ENCODE results near the gene DNAI1. TPM values are rescaled to one million over a fixed set of nuclear protein-coding genes. Genes with fewer than 3 reads are reported as not detected.

DNAI1 gene
- total RNA-seq, 1 donor from 2014 or later = 0.52 TPM

DNA sequence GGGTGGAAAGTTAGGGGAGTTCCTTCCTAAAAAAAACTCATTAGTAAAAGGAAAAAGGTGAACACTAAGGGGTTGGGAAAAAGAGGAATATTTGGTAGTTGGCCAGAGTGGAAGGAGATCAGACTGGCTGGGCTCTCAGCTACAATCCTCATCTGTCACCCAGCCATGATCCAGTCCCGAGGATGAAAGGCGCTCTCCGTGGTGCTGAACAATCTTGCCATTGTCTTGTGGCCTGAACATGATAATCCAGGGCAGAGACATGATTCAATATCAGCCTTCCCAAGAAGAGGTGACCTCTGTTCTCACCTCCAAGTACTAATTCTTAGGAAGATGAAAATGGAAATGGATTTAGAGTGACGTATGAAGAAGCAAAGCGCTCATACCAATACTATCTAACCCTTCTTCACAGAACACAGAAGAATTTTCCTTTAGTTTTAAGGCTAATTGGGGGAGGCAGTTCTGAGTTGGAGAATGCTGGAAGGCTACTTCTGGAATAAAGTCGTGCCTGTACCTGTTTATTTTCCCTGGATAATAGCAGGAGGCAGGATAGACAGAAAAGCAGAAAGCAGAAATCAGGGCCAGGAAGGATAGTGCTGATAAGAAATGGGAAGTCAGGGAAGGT, 45.3 kb upstream of the DNAI1 start:
- peak; percentile 87 for DNase-seq (ENCODE audit: low spot score)
- H3K9me3 ChIP-seq (ENCODE audit: low read depth) = no peaks in the 10 kb centered on the region
- H3K79me2 ChIP-seq (ENCODE audit: low read depth) = no peaks in the 10 kb centered on the region
- H3K27me3 Mint-ChIP-seq (ENCODE audit: insufficient read depth, low read depth) = peaks cover 2% of the 10 kb centered on the region
- no peaks in the 10 kb centered on the region for H3K27me3 ChIP-seq
- no peak overlapping the region for H3K4me3 Mint-ChIP-seq
- H3K4me3 ChIP-seq = no peak overlapping the region
- H3K4me1 Mint-ChIP-seq = no peaks in the 10 kb centered on the region
- H3K9me3 Mint-ChIP-seq = no peaks in the 10 kb centered on the region
- no peaks in the 10 kb centered on the region for H3K36me3 Mint-ChIP-seq
- no peaks in the 10 kb centered on the region for H3F3A ChIP-seq (ENCODE audit: low read depth)
- H3K4me1 ChIP-seq = no peaks in the 10 kb centered on the region
- H3K36me3 ChIP-seq = no peaks in the 10 kb centered on the region
- H3K27ac Mint-ChIP-seq = no peak overlapping the region
- no peak overlapping the region for H3K27ac ChIP-seq
- no peak overlapping the region for H3K4me2 ChIP-seq
- no peak overlapping the region for H3K9ac ChIP-seq
- no peak overlapping the region for H2AFZ ChIP-seq (replicated peaks)
- peaks cover 17% of the 10 kb centered on the region for H4K20me1 ChIP-seq (ENCODE audit: low read depth)
- TF ChIP-seq, protein P1, sequence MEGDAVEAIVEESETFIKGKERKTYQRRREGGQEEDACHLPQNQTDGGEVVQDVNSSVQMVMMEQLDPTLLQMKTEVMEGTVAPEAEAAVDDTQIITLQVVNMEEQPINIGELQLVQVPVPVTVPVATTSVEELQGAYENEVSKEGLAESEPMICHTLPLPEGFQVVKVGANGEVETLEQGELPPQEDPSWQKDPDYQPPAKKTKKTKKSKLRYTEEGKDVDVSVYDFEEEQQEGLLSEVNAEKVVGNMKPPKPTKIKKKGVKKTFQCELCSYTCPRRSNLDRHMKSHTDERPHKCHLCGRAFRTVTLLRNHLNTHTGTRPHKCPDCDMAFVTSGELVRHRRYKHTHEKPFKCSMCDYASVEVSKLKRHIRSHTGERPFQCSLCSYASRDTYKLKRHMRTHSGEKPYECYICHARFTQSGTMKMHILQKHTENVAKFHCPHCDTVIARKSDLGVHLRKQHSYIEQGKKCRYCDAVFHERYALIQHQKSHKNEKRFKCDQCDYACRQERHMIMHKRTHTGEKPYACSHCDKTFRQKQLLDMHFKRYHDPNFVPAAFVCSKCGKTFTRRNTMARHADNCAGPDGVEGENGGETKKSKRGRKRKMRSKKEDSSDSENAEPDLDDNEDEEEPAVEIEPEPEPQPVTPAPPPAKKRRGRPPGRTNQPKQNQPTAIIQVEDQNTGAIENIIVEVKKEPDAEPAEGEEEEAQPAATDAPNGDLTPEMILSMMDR (IDR thresholded peaks at IDR 0.05) = no peak
- no peak for TF ChIP-seq EZH2phosphoT487 (IDR thresholded peaks at IDR 0.05)
- TF ChIP-seq EZH2 (IDR thresholded peaks at IDR 0.05) = no peak

DNA sequence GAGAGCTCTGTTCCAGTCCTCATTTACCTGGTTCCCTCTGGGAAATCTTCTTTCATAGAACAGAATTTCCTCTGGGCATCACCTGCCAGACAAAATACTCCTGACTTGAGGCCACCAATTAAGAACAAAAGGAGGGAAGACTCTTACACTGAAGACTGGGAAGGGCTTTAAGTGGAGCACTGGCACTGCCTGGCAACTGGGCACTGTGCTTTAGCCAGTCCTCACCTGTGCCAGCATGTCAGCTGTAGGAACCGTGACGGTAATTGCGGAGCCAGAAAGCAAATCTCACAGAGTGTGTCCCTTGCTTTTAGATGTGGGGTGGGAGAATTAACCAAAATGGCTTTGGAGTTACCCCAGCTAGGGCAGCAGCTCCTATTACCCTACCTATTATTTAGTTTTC, 40.9 kb upstream of the DNAI1 start:
- H3K27me3 ChIP-seq = no peaks in the 10 kb centered on the region
- H3K27me3 Mint-ChIP-seq (ENCODE audit: insufficient read depth, low read depth) = peaks cover 2% of the 10 kb centered on the region
- no peak overlapping the region for H3K9ac ChIP-seq
- no peaks in the 10 kb centered on the region for H3K9me3 ChIP-seq (ENCODE audit: low read depth)
- H3K27ac Mint-ChIP-seq = no peak overlapping the region
- H3K4me3 Mint-ChIP-seq = no peak overlapping the region
- H3K36me3 ChIP-seq = no peaks in the 10 kb centered on the region
- H3K27ac ChIP-seq = no peak overlapping the region
- no peaks in the 10 kb centered on the region for H3K79me2 ChIP-seq (ENCODE audit: low read depth)
- H3F3A ChIP-seq (ENCODE audit: low read depth) = no peaks in the 10 kb centered on the region
- H3K4me3 ChIP-seq = no peak overlapping the region
- H3K9me3 Mint-ChIP-seq = no peaks in the 10 kb centered on the region
- TF ChIP-seq EZH2 (IDR thresholded peaks at IDR 0.05) (no peak), EZH2phosphoT487 (IDR thresholded peaks at IDR 0.05) (no peak)
- TF ChIP-seq, protein P1 (IDR thresholded peaks at IDR 0.05) = no peak
- H3K36me3 Mint-ChIP-seq = no peaks in the 10 kb centered on the region
- H3K4me1 Mint-ChIP-seq = no peaks in the 10 kb centered on the region
- no peak for DNase-seq (ENCODE audit: low spot score)
- no peaks in the 10 kb centered on the region for H3K4me1 ChIP-seq
- H4K20me1 ChIP-seq (ENCODE audit: low read depth) = peaks cover 16% of the 10 kb centered on the region
- H3K4me2 ChIP-seq = no peak overlapping the region
- H2AFZ ChIP-seq (replicated peaks) = no peak overlapping the region

DNA sequence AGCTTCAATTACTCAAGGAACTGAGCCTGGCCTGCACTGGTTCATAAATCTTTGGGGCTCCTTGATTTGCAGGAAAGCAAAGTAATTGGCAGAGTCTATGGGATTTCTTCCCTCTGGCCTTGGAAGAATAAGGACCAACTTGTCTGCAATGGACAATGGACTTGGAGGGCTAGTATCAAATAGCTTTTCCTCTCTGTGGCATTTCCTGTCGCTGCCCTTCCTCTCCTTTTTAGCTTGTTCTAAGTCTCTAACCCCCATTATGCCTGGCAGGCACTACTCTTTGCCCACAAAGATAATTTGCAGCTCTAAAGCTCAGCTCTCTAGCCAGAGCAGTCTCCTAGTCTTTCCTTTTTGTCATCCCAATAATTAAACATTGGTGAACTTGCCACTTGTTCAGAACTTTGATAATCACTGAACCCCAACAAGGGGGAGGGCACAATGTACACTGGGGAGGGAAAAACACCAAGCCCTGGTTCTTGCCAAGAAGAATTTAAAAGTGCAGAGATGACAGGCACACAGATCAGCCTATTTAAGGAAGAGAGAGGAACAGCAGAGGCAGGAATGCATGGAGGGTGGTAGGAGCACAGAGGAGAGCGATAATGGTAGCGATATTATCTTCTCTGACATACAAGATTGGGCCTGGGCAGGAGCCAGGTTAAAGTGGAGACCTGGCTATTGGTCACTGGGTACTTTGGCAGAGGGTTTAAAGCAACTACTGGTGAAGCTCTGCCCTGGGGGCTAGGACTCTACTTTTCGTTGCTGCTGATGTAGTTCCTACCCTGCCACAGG, 38.7 kb upstream of the DNAI1 start:
- no peak overlapping the region for H3K27ac ChIP-seq
- Mint-ChIP-seq H3K4me1 (no peaks in the 10 kb centered on the region), H3K4me3 (no peak overlapping the region), H3K27ac (no peak overlapping the region), H3K36me3 (no peaks in the 10 kb centered on the region), H3K9me3 (no peaks in the 10 kb centered on the region), H3K27me3 (ENCODE audit: insufficient read depth, low read depth) (no peaks in the 10 kb centered on the region)
- no peaks in the 10 kb centered on the region for H3F3A ChIP-seq (ENCODE audit: low read depth)
- H4K20me1 ChIP-seq (ENCODE audit: low read depth) = peaks cover 3% of the 10 kb centered on the region
- H3K9ac ChIP-seq = no peak overlapping the region
- no peaks in the 10 kb centered on the region for H3K27me3 ChIP-seq
- H2AFZ ChIP-seq (replicated peaks) = no peak overlapping the region
- no peak overlapping the region for H3K4me3 ChIP-seq
- H3K9me3 ChIP-seq (ENCODE audit: low read depth) = no peaks in the 10 kb centered on the region
- no peaks in the 10 kb centered on the region for H3K36me3 ChIP-seq
- H3K79me2 ChIP-seq (ENCODE audit: low read depth) = no peaks in the 10 kb centered on the region
- H3K4me1 ChIP-seq = no peaks in the 10 kb centered on the region
- no peak for DNase-seq (ENCODE audit: low spot score)
- TF ChIP-seq EZH2 (IDR thresholded peaks at IDR 0.05) (no peak), EZH2phosphoT487 (IDR thresholded peaks at IDR 0.05) (no peak)
- TF ChIP-seq, protein P1 (IDR thresholded peaks at IDR 0.05) = no peak
- no peak overlapping the region for H3K4me2 ChIP-seq
